ENCODE results near the gene NFATC3.

The NFATC3 gene

DNA sequence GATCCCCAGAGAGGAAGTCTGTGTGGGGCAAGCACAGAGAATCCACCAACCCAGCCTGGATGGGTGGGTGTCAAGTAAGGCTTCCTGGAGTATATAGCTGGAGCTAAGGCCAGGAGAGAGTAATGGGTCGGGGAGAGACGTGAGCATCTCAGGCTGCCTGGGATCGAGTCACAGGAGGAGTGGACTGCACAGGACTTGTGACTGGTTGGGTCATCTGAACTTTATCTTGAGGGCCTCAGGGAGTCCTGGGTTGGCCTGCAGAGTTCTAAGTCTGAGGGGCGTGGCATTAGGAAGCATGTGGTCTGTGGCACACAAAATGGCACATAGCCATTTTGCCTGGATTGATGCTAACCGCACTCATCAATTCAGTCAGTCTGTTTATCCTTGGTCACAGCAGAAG lies 161.5 kb downstream of the NFATC3 start:
- DNase-seq (ENCODE audit: low read depth in 2 of 2) = no peak

- DNase-seq (ENCODE audit: low read depth in 2 of 2) = no peak
Measured at GRCh38 chr16:68247400-68247799, 162.2 kb downstream of the NFATC3 start.

DNA sequence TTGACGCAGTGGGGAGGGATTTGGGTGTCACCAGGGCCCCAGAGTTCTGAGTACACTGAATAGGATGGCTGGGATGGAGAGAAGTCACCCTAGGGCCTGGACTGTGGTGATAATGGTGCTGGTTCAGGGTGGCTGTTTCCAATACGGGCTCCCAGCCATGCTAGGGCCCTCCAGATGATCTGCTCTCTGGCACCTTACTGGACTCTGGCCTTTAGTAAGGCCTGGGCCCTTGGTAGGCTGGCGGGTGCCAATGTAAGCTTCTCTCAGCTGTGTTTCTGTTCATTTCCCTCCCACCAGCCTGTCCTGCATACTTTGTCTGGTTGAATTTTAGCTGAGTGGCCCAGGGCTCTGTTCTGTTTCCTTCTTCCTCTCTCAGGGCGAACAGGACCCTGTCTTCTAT lies 162.8 kb downstream of the NFATC3 start:
- DNase-seq (ENCODE audit: low read depth in 2 of 2) = no peak

- no peak for DNase-seq (ENCODE audit: low read depth in 2 of 2)
Measured at GRCh38 chr16:68249371-68249770, 164.2 kb downstream of the NFATC3 start.

GRCh38 chr16:68250951-68251350 lies 165.8 kb downstream of the NFATC3 start:
- DNase-seq (ENCODE audit: low read depth in 2 of 2) = no peak

GRCh38 chr16:68251832-68252231 lies 166.7 kb downstream of the NFATC3 start:
- no peak for DNase-seq (ENCODE audit: low read depth in 2 of 2)

GRCh38 chr16:68252383-68252782 lies 167.2 kb downstream of the NFATC3 start:
- no peak for DNase-seq (ENCODE audit: low read depth in 2 of 2)

GRCh38 chr16:68253721-68254120 lies 168.6 kb downstream of the NFATC3 start:
- DNase-seq (ENCODE audit: low read depth in 2 of 2) = no peak

DNA sequence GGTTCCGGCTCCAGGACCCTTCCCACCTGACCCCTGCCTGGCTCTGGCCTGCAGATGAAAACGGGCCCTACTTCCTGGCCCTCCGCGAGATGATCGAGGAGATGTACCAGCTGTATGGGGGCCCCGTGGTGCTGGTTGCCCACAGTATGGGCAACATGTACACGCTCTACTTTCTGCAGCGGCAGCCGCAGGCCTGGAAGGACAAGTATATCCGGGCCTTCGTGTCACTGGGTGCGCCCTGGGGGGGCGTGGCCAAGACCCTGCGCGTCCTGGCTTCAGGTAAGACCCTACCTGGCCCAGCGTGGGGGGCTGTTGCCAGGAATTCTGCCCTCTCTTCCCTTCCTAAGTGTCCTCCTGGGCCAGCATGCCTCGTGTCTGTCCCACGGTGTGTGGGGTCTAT lies 170.5 kb downstream of the NFATC3 start:
- no peak for DNase-seq (ENCODE audit: low read depth in 2 of 2)

GRCh38 chr16:68257251-68257905 lies 172.2 kb downstream of the NFATC3 start:
- no peak for DNase-seq (ENCODE audit: low read depth in 2 of 2)

DNA sequence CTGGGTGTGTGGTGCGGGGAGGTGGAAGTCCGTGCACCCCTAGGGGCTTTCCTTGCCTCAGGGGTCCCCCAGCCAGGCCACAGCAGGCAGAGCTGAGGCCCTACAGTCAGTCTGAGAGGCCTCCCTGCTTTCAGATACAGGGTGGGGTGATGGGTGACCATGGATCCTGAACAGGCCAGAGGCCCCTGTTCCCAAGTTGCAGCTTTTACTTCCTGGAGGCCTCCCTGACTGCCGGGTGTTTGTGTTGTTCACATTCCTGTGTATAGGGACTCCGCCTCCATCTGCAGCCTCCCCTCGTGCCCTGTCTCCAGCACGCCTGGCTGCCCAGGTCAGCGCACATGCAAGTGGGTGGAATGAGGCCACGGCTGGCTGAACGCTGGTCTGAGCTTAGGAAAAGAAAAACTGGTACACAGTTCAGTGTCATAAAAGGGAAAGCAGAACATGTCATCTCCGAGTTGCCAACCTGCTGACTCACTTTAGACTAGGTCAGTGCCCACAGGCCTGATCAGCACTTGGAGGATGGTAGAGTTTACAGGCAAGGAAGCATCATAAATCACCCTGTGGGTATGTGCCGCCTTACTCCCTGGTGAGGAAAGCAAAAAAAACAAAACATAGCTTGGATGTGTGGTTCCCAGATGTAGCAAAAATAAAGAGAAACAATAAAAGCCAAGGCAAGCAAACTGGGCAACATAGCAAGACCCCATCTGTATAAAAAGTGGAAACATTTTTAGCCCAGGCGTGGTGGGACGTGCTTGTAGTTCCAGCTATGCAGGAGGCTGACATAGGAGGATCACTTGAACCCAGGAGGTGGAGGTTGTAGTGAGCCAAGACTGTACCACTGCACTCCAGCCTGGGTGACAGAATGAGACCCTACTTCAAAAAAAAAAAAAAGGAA lies 173.0 kb downstream of the NFATC3 start:
- DNase-seq (ENCODE audit: low read depth in 2 of 2) = no peak

DNA sequence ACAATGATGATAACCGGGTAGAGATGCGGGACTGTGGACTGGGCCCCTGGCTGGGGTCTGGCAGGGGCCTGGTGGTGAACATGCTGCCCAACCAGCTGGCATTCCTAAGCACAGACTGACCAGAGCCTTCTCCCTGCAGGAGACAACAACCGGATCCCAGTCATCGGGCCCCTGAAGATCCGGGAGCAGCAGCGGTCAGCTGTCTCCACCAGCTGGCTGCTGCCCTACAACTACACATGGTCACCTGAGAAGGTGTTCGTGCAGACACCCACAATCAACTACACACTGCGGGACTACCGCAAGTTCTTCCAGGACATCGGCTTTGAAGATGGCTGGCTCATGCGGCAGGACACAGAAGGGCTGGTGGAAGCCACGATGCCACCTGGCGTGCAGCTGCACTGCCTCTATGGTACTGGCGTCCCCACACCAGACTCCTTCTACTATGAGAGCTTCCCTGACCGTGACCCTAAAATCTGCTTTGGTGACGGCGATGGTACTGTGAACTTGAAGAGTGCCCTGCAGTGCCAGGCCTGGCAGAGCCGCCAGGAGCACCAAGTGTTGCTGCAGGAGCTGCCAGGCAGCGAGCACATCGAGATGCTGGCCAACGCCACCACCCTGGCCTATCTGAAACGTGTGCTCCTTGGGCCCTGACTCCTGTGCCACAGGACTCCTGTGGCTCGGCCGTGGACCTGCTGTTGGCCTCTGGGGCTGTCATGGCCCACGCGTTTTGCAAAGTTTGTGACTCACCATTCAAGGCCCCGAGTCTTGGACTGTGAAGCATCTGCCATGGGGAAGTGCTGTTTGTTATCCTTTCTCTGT lies 174.0 kb downstream of the NFATC3 start:
- DNase-seq (ENCODE audit: low read depth in 2 of 2) = no peak

DNA sequence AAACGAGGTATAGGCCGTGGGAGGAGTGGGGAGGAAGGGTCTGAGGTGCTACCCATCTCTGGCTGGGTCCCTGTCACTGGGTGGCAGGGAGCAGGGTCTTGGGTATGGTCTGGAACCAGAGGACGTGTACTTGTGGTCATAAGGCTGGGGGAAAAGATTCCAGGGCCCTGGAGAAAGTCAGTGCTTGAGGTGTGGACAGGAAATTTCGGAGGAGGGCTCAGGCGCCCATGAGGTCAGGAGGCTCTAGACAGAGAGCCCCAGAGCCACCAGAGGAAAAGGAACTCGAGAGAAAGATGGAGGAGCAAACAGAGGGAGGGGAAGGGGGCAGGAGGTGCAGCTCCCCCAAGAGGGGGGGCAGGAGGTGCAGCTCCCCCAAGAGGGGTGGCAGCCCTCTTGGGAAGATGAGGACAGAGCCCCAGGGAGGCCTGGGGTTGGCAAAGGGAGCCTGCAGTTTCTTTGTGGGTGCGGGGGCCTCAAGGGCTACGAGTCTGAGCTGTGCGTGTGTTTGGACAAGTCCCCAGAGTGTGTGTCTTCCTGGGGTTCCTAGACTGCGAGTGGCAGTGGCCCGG lies 178.5 kb downstream of the NFATC3 start:
- DNase-seq (ENCODE audit: low read depth in 2 of 2) = no peak

DNA sequence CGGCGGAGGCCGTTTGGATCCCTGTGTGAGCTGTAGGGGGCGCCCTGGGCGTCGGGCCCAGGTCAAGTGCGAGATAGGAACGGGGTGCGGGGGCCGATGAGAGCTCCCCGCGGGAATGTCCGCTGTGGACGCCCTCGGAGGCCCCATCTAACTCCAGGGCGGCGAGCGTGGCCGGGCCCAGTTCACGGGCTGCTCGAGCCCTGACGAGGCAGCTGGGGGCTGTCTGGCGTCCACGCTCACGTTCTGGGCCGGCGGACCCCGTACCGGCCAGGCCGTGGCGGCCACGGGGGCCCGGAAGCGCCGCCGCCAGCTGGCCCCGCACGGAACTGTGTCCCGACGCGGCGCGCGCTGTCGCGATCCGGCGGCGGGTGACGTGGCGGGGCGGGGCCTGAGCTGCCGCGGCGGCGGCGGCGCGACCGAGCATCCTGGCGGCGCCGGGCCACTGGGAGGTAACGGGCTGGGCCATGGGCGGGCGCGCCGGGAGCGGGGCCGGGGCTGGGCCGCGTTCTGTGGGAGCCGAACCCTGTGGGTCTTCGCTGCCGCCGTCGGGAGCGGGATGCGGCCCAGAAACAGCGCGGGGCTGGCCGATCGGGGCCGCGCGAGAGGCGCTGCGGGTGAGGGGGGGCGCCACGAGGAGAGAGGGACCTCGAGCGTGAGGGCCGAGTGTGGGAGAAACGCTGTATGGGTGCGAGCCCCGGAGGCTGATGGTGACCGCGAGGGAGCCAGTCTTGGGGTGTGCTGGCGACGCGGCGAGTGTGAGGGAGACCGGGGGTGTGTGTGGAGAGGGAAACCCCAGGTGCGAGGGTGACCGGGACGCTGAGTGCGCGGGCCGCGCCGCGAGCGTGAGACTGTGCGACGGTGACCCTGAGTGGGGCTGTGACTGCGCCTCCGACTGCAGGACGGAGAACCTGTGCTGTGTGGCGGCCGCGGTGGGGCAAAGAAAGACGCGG lies 179.2 kb downstream of the NFATC3 start, which contains the start of gene SLC7A6:
Gene SLC7A6, plus strand, starts transcription at position 399 of the 950 bp plus-strand sequence. CDS start 10,201 bp downstream, outside the sequence.
- peak; percentile 66 for DNase-seq (ENCODE audit: low read depth in 2 of 2)

GRCh38 chr16:68265078-68265920 lies 180.1 kb downstream of the NFATC3 start:
- DNase-seq (ENCODE audit: low read depth in 2 of 2) = no peak

DNA sequence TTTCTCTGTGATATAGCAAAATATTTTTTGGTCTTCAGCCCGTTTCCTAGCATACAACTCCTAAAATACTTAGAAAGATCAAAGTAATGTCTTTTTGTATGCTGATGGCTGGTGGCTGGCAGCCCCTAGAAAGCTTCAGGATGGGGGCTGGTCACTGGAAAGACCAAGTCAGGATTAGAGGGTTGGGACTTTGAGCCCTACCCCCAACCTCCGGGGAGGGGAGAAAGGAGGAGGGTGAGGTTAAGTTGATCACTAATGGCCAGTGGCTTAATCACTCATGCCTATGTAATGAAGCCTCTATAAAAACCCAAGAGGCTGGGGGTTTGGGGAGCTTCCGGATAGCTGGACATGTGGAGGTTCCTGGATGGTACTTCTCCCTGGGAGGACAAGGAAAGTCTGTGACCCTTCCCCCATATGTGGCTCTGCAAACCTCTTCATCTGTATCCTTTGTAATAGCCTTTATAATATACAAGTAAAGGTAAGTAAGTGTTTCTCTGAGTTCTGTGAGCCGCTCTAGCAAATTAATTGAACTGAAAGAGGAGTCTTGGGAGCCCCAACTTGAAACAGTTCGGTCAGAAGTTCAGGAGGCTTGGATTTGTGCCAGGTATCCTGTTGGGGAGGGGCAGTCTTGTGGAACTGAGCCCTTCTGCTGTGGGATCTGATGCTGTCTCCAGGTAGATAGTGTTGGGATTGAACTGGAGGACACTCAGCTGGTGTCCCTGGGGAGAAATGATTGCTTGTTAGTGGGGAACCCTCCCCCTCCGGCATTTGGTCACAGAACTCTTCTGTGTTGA lies 182.6 kb downstream of the NFATC3 start:
- no peak for DNase-seq (ENCODE audit: low read depth in 2 of 2)

GRCh38 chr16:68269793-68270192 lies 184.6 kb downstream of the NFATC3 start:
- DNase-seq (ENCODE audit: low read depth in 2 of 2) = no peak

GRCh38 chr16:68270353-68270752 lies 185.2 kb downstream of the NFATC3 start:
- DNase-seq (ENCODE audit: low read depth in 2 of 2) = no peak
